Gastroesophageal sphincter (tissue), 3 donors: Measurements from ENCODE around the gene EVPL.

Experiments used
- CTCF ChIP-seq, 4 experiments: fragments of 200-600 bp in 2 of 4; fragments of 450-650 bp in 2 of 4; sonication (generic) in 1 of 4; IDR thresholded peaks; one replicate each; pipeline ENCODE4 v1.5.1; 2017 to 2019; ENCODE audit warnings: antibody characterized with exemption in 4 of 4, mild to moderate bottlenecking in 2 of 4, moderate library complexity in 2 of 4
- EP300 ChIP-seq: sonication (generic); formaldehyde crosslinking; IDR thresholded peaks from one replicate; pipeline ENCODE4 v1.6.1; 2017; ENCODE audit warnings: antibody characterized with exemption, mild to moderate bottlenecking
- POLR2A ChIP-seq, 2 donors: fragments of 450-650 bp; IDR thresholded peaks; one replicate each; pipeline ENCODE4 v1.6.1; 2017; ENCODE audit warnings: antibody characterized with exemption in 2 of 2, mild to moderate bottlenecking in 2 of 2, moderate library complexity in 1 of 2

GRCh38 chr17:76000016-76000754, 26.9 kb downstream of the EVPL start:
- TF ChIP-seq CTCF (IDR thresholded peaks at IDR 0.05) (peak in 3 of 4 experiments; percentile 17 to 65 (median 38)), POLR2A (IDR thresholded peaks at IDR 0.05) (no peak), EP300 (no peak)
